K562 (cell line): Measurements from ENCODE around the gene ZNF202. TPM values are rescaled to one million over a fixed set of nuclear protein-coding genes. Genes with fewer than 3 reads are reported as not detected.

ENCODE experiments used
- ATAC-seq: fragments of 200-7000 bp; cut with Tn5 transposase; 3 replicates; pipeline ENCODE4 v1.9.1; 2020; ENCODE audit warnings: moderate library complexity
- BruUV-seq: library from RNA; stranded (reverse); fragments of 400-500 nt; replicated peaks from 2 replicates; lab custom pipeline; 2021; lab: Mats Ljungman, UMichigan
- CTCF ChIA-PET: fragments of 300-600 bp; formaldehyde crosslinking; extraction: SDS; loops from one replicate; lab custom pipeline; 2021; ENCODE audit warnings: low intra/inter-chr PET ratio; lab: Yijun Ruan, JAX
- POLR2A ChIA-PET: fragments of 300-600, 350-650 bp; sonication (Branson Sonifier 250); formaldehyde crosslinking; extraction: SDS; loops from one replicate; lab custom pipeline; 2021; ENCODE audit warnings: antibody characterized with exemption, inconsistent platforms; lab: Yijun Ruan, JAX
- DNase-seq, 4 experiments: peaks; one replicate each; pipeline versions ENCODE4 v3.0.0 to v3.0.0-alpha.2; 2011 to 2018; ENCODE audit warnings: low spot score in 3 of 4, mixed read lengths in 3 of 4; ENCODE audit errors: extremely low read depth in 1 of 4
- FAIRE-seq: peaks from 2 replicates; lab custom pipeline; 2011; peaks lifted over from hg19 to GRCh38; lab: Jason Lieb, UNC
- H2AFZ ChIP-seq: 2 replicates; pipeline ENCODE4 v1.6.0; 2011; ENCODE audit warnings: low read depth, low read length, control low read depth, inconsistent platforms
- H3K27ac ChIP-seq: fragments of 200-600 bp; 3 replicates; pipeline ENCODE4 v1.8.0; 2011; ENCODE audit warnings: low read depth, mild to moderate bottlenecking, control low read depth, inconsistent platforms, low read length, moderate library complexity, mixed read lengths; ENCODE audit errors: extremely low read depth
- H3K27me3 ChIP-seq, 2 experiments: fragments of 300-600 bp in 1 of 2; 2 replicates in 1 of 2; 3 replicates in 1 of 2; pipeline versions ENCODE4 v1.6.0 to v1.8.0; 2011; ENCODE audit warnings: inconsistent platforms in 2 of 2, low read length in 2 of 2, mild to moderate bottlenecking in 1 of 2, mixed read lengths in 1 of 2, moderate library complexity in 1 of 2; ENCODE audit not compliant: control insufficient read depth in 2 of 2, insufficient read depth in 2 of 2
- H3K36me3 ChIP-seq: fragments of 300-600 bp; 3 replicates; pipeline ENCODE4 v1.8.0; 2011; ENCODE audit warnings: mild to moderate bottlenecking, low read length, inconsistent platforms; ENCODE audit not compliant: control insufficient read depth, insufficient read depth
- H3K4me1 ChIP-seq, 2 experiments: fragments of 200-600 bp in 1 of 2; replicated peaks in 1 of 2; 2 replicates in 1 of 2; 3 replicates in 1 of 2; pipeline versions ENCODE4 v1.5.1 to v1.8.0; 2011; ENCODE audit warnings: inconsistent platforms in 2 of 2, low read length in 2 of 2, mild to moderate bottlenecking in 1 of 2, mixed read lengths in 1 of 2, moderate library complexity in 1 of 2; ENCODE audit not compliant: control insufficient read depth in 2 of 2, insufficient read depth in 2 of 2
- H3K4me2 ChIP-seq: 2 replicates; pipeline ENCODE4 v1.6.1; 2011; ENCODE audit warnings: low read length, control low read depth, inconsistent platforms, mixed read lengths; ENCODE audit not compliant: insufficient read depth
- H3K4me3 ChIP-seq: fragments of 200-600 bp; sonication (generic), shearing (Covaris generic); 2 replicates; pipeline ENCODE4 v1.5.1; 2016; ENCODE audit warnings: control low read depth, inconsistent platforms
- H3K79me2 ChIP-seq: fragments of 200-600 bp; 3 replicates; pipeline ENCODE4 v1.8.0; 2011; ENCODE audit warnings: low read length, inconsistent platforms; ENCODE audit not compliant: control insufficient read depth, insufficient read depth
- H3K9ac ChIP-seq, 2 experiments: 2 replicates each; pipeline versions ENCODE4 v1.6.0 to v1.6.1; 2011; ENCODE audit warnings: low read depth in 2 of 2, low read length in 2 of 2, control low read depth in 1 of 2, inconsistent platforms in 1 of 2, mild to moderate bottlenecking in 1 of 2, mixed read lengths in 1 of 2; ENCODE audit not compliant: insufficient read depth in 1 of 2
- H3K9me1 ChIP-seq: one replicate; pipeline ENCODE4 v1.6.0; 2011; ENCODE audit warnings: inconsistent platforms, mild to moderate bottlenecking, low read length, moderate library complexity; ENCODE audit not compliant: control insufficient read depth, insufficient read depth
- H3K9me3 ChIP-seq: replicated peaks from 2 replicates; pipeline ENCODE4 v1.5.1; 2011; ENCODE audit warnings: low read depth, low read length, inconsistent platforms; ENCODE audit not compliant: control insufficient read depth, insufficient read depth
- H4K20me1 ChIP-seq: replicated peaks from 2 replicates; pipeline ENCODE4 v1.6.1; 2011; ENCODE audit warnings: low read length, inconsistent platforms, mixed read lengths; ENCODE audit not compliant: control insufficient read depth, insufficient read depth
- ATF3 ChIP-seq, 2 experiments: fragments of 450-650 bp in 1 of 2; sonication (generic) in 1 of 2; formaldehyde crosslinking in 1 of 2; IDR thresholded peaks in 1 of 2; conservative IDR thresholded peaks in 1 of 2; 2 replicates each; pipeline versions ENCODE4 v1.6.1 to v1.8.1; 2016 to 2023; ENCODE audit warnings: mild to moderate bottlenecking in 2 of 2, moderate library complexity in 2 of 2, inconsistent platforms in 1 of 2, missing genetic modification reagents in 1 of 2
- BRF2 ChIP-seq: IDR thresholded peaks from 3 replicates; pipeline ENCODE4 v1.6.1; 2011; ENCODE audit warnings: borderline replicate concordance, mild to moderate bottlenecking; ENCODE audit not compliant: insufficient read length, insufficient read depth
- DDX20 ChIP-seq: fragments of 450-650 bp; IDR thresholded peaks from 2 replicates; pipeline ENCODE4 v1.6.1; 2016; ENCODE audit warnings: missing genetic modification characterization, low read depth, mild to moderate bottlenecking, missing compliant biosample characterization, moderate library complexity
- HOMEZ ChIP-seq: fragments of 250-450 bp; sonication (Bioruptor Pico); IDR thresholded peaks from 2 replicates; pipeline ENCODE4 v1.4.0; 2020; ENCODE audit warnings: mild to moderate bottlenecking, moderate library complexity
- PRMT5 ChIP-seq: sonication (generic); formaldehyde crosslinking; IDR thresholded peaks from 2 replicates; pipeline ENCODE4 v1.5.0; 2020; ENCODE audit warnings: missing genetic modification reagents
- WGBS: fragments of 100-300 bp; shearing (Covaris generic); methylation state at CpG from one replicate; pipeline ENCODE4 v1.1.6; 2016; ENCODE audit warnings: low coverage, mixed read lengths; ENCODE audit not compliant: insufficient coverage; ENCODE audit errors: missing lambda C conversion rate; 5-methylcytosine and 5-hydroxymethylcytosine counted together
- in situ Hi-C: fragments of 300-500 bp; cut with MboI; formaldehyde crosslinking; loops from 4 replicates; pipeline ENCODE4 v1.15.0; 2018; ENCODE audit warnings: inconsistent platforms, mixed read lengths
- intact Hi-C: fragments of 100-400 bp; cut with micrococcal nuclease; formaldehyde crosslinking; loops from 2 replicates; pipeline ENCODE4 v1.14.2; 2022
- polyA plus RNA-seq, 8 experiments: library from polyadenylated mRNA; depleted of rRNA in 4 of 8; stranded (reverse) in 5 of 8; unstranded in 3 of 8; fragments of >200 nt; fragmentation: Nextera tagmentation in 2 of 8; fragmentation: Illumina TruSeq in 1 of 8; extraction: Ambion mirVana in 2 of 8; extraction: Trizol in 1 of 8; gene quantifications; 2 replicates each; pipeline versions ENCODE4 v1.2.1 to v1.2.3, GENCODE V29; 2011 to 2014; ENCODE audit warnings: inconsistent platforms in 1 of 8, missing spikeins in 1 of 8
- total RNA-seq, 7 experiments: library from RNA; depleted of rRNA in 6 of 7; stranded (reverse); fragments of >200 nt in 6 of 7; fragmentation: Illumina TruSeq in 2 of 7; extraction: Trizol in 2 of 7; gene quantifications; 2 replicates each; pipeline versions ENCODE4 v1.2.1 to v1.2.3, GENCODE V29; 2011 to 2021; ENCODE audit warnings: low replicate concordance in 1 of 7

ZNF202 gene
- total and polyA plus RNA-seq, 9 of the 15 experiments (the other 6 are each of a cell fraction or from before 2014, with no cell fraction given): 2.3 to 18.7 (median 12.7) TPM

GRCh38 chr11:123719452-123719851, 22.0 kb downstream of the ZNF202 start:
- Histone ChIP-seq H3K4me3 (no peak overlapping the region), H4K20me1 (no peaks in the 10 kb centered on the region; the same call in 1 of the 2 replicates), H3K79me2 (no peaks in the 10 kb centered on the region), H3K4me1 (no peaks in the 10 kb centered on the region), H3K36me3 (peaks cover under 1% of the 10 kb centered on the region; the same call in 1 of the 3 replicates), H3K4me2 (no peak overlapping the region), H3K27ac (no peak overlapping the region), H3K27me3 (0 out of 5 replicates have a peak, but pooled peaks cover 0 to 6% of the 10 kb centered on the region in 2 experiments), H2AFZ (no peak overlapping the region), H3K9ac (no peak overlapping the region), H3K9me3 (no peaks in the 10 kb centered on the region), H3K9me1 (no peaks in the 10 kb centered on the region)
- DNase-seq (no peak), FAIRE-seq (no peak), ATAC-seq (no peak)
- ChIA-PET POLR2A (no interaction called here), CTCF (no interaction called here)
- no peak for TF ChIP-seq HOMEZ (CRISPR knock-in tag)
- peak; percentile 13; the same call in 1 of the 2 replicates for TF ChIP-seq ATF3 (IDR thresholded peaks at IDR 0.05)
- TF ChIP-seq ATF3 (CRISPR knock-in tag; conservative IDR thresholded peaks at IDR 0.05): no peak
- TF ChIP-seq BRF2: no peak
- no peak for TF ChIP-seq PRMT5 (CRISPR knock-in tag)
- TF ChIP-seq DDX20 (tag): no peak
- whole genome bisulfite sequencing: 0% methylated on average over 1 of the region's 1 CpG
- in situ Hi-C loops (no loop called here), intact Hi-C loops (no loop called here)
- no TSS peak for BruUV-seq
